ENCODE results near the gene ACOT7.

The ACOT7 gene

DNA sequence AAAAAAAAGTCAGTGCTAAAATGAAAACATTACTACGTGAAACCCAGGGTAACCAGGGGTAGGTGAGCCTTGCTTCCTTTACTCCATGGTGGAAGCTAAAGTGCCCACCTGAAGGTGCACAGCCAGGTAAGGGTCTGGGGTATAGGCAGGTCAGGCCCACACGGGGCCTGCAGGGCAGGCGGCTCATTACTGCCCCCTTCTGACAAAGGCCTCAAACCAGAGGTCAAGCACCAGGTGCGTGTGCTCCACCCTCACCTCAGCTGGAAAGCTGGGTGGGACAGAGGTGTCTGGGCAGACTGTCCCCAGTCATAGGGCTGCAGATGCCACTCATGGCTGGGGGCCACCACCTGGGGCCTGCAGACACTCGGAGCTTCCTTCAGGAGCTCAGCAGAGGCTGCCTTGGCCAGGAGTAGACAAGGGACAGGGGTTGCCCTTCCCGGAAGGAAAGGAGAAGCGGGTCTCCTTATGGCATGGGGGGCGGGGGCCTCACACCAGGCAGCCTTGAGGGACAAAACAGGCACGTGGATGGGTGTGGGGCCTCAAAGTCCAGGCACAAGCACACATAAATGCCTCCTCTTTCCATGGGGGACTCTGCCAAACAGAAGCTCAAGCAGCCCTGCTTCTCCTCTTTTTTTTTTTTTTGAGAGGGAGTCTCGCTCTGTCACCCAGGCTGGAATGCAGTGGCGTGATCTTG is 36.2 kb downstream of the ACOT7 start:
- Histone ChIP-seq H3K27ac (ENCODE audit: low read length) (no peak overlapping the region), H3K4me1 (ENCODE audit: control insufficient read depth in 1 of 2, insufficient read depth in 2 of 2, low read length in 2 of 2) (peaks cover 23 to 42% of the 10 kb centered on the region in 2 donors), H3K27me3 (ENCODE audit: low read depth, low read length) (no peaks in the 10 kb centered on the region), H3K4me3 (ENCODE audit: low read depth in 1 of 2, low read length in 2 of 2) (no peak overlapping the region), H3K9me3 (ENCODE audit: control insufficient read depth in 1 of 2, low read length in 2 of 2) (no peaks in the 10 kb centered on the region), H3K36me3 (ENCODE audit: control insufficient read depth in 1 of 2, insufficient read depth in 2 of 2, low read length in 2 of 2) (no peaks in the 10 kb centered on the region)

DNA sequence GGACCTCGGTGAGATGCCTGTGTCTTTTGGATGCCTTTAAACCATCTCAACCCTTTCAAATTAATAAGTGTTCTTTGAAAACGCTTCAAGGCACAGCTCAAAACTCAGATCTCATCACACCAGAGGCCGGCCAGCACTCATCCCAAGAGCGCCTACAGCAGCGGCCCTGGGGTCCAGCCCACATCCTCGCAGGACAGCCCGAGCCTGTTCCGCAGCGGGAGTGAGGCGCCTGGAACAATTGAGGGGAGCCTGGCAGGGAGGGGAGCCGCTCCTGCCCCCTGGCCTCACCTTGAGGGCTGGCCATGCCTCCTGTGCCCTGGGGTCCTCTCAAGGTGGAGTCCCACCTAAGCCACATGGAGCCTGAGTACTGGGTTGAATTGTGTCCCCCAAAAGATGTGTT is 37.9 kb downstream of the ACOT7 start:
- no peaks in the 10 kb centered on the region for H3K36me3 ChIP-seq (ENCODE audit: control insufficient read depth in 1 of 2, insufficient read depth in 2 of 2, low read length in 2 of 2)
- no peak overlapping the region for H3K4me3 ChIP-seq (ENCODE audit: low read depth in 1 of 2, low read length in 2 of 2)
- H3K4me1 ChIP-seq (ENCODE audit: control insufficient read depth in 1 of 2, insufficient read depth in 2 of 2, low read length in 2 of 2): peaks cover 28 to 48% of the 10 kb centered on the region in 2 donors
- H3K9me3 ChIP-seq (ENCODE audit: control insufficient read depth in 1 of 2, low read length in 2 of 2): no peaks in the 10 kb centered on the region
- no peak overlapping the region for H3K27ac ChIP-seq (ENCODE audit: low read length)
- H3K27me3 ChIP-seq (ENCODE audit: low read depth, low read length): no peaks in the 10 kb centered on the region

DNA sequence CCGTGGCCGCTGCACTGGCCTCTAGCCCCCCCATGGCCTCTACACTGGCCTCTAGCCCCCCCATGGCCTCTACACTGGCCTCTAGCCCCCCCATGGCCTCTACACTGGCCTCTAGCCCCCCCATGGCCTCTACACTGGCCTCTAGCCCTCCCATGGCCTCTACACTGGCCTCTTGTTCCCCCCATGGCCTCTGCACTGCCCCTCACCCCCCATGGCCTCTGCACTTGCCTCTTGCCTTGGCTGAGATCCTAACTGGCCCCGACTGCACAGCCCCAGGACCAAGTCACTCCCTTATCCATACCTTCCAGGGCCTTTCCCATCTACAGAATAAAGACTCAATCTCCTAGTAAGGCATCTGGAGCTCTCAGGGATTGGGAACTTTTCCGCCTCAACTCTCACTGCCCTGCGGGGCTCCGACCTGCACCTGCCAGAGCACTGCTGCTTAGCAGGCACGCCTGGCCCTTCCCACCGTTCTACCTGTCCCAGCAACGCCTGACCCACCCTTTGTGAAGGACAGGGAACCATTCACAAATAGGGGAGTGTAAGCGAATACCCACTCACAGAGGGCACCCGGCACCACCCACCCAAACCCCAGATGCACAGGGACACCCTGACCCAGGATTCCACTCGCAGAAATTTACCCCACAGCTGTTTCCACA is 38.8 kb downstream of the ACOT7 start:
- no peak overlapping the region for H3K27ac ChIP-seq (ENCODE audit: low read length)
- H3K4me3 ChIP-seq (ENCODE audit: low read depth in 1 of 2, low read length in 2 of 2): no peak overlapping the region
- H3K36me3 ChIP-seq (ENCODE audit: control insufficient read depth in 1 of 2, insufficient read depth in 2 of 2, low read length in 2 of 2): no peaks in the 10 kb centered on the region
- no peaks in the 10 kb centered on the region for H3K27me3 ChIP-seq (ENCODE audit: low read depth, low read length)
- no peaks in the 10 kb centered on the region for H3K9me3 ChIP-seq (ENCODE audit: control insufficient read depth in 1 of 2, low read length in 2 of 2)
- peaks cover 25 to 44% of the 10 kb centered on the region in 2 donors for H3K4me1 ChIP-seq (ENCODE audit: control insufficient read depth in 1 of 2, insufficient read depth in 2 of 2, low read length in 2 of 2)

GRCh38 chr1:6353955-6354658 is 39.5 kb downstream of the ACOT7 start:
- Histone ChIP-seq H3K27ac (ENCODE audit: low read length) (no peak overlapping the region), H3K4me1 (ENCODE audit: control insufficient read depth in 1 of 2, insufficient read depth in 2 of 2, low read length in 2 of 2) (peaks cover 20 to 37% of the 10 kb centered on the region in 2 donors), H3K27me3 (ENCODE audit: low read depth, low read length) (no peaks in the 10 kb centered on the region), H3K4me3 (ENCODE audit: low read depth in 1 of 2, low read length in 2 of 2) (peak overlapping the region in 1 of 2 donors; percentile 13), H3K9me3 (ENCODE audit: control insufficient read depth in 1 of 2, low read length in 2 of 2) (no peaks in the 10 kb centered on the region), H3K36me3 (ENCODE audit: control insufficient read depth in 1 of 2, insufficient read depth in 2 of 2, low read length in 2 of 2) (no peaks in the 10 kb centered on the region)

- Histone ChIP-seq H3K36me3 (ENCODE audit: control insufficient read depth in 1 of 2, insufficient read depth in 2 of 2, low read length in 2 of 2) (no peaks in the 10 kb centered on the region), H3K4me3 (ENCODE audit: low read depth in 1 of 2, low read length in 2 of 2) (peak overlapping the region in 1 of 2 donors; percentile 13), H3K27ac (ENCODE audit: low read length) (no peak overlapping the region), H3K4me1 (ENCODE audit: control insufficient read depth in 1 of 2, insufficient read depth in 2 of 2, low read length in 2 of 2) (peaks cover 15 to 32% of the 10 kb centered on the region in 2 donors), H3K27me3 (ENCODE audit: low read depth, low read length) (no peaks in the 10 kb centered on the region), H3K9me3 (ENCODE audit: control insufficient read depth in 1 of 2, low read length in 2 of 2) (no peaks in the 10 kb centered on the region)
Measured at GRCh38 chr1:6353619-6353954, 40.0 kb downstream of the ACOT7 start.

- no peak overlapping the region for H3K4me3 ChIP-seq (ENCODE audit: low read depth in 1 of 2, low read length in 2 of 2)
- H3K27ac ChIP-seq (ENCODE audit: low read length): no peak overlapping the region
- no peaks in the 10 kb centered on the region for H3K36me3 ChIP-seq (ENCODE audit: control insufficient read depth in 1 of 2, insufficient read depth in 2 of 2, low read length in 2 of 2)
- no peaks in the 10 kb centered on the region for H3K27me3 ChIP-seq (ENCODE audit: low read depth, low read length)
- H3K4me1 ChIP-seq (ENCODE audit: control insufficient read depth in 1 of 2, insufficient read depth in 2 of 2, low read length in 2 of 2): peaks cover 10 to 27% of the 10 kb centered on the region in 2 donors
- H3K9me3 ChIP-seq (ENCODE audit: control insufficient read depth in 1 of 2, low read length in 2 of 2): no peaks in the 10 kb centered on the region
Measured at GRCh38 chr1:6352138-6352563, 41.4 kb downstream of the ACOT7 start.

GRCh38 chr1:6351480-6352137 is 42.0 kb downstream of the ACOT7 start:
- no peak overlapping the region for H3K27ac ChIP-seq (ENCODE audit: low read length)
- no peaks in the 10 kb centered on the region for H3K9me3 ChIP-seq (ENCODE audit: control insufficient read depth in 1 of 2, low read length in 2 of 2)
- no peaks in the 10 kb centered on the region for H3K27me3 ChIP-seq (ENCODE audit: low read depth, low read length)
- H3K36me3 ChIP-seq (ENCODE audit: control insufficient read depth in 1 of 2, insufficient read depth in 2 of 2, low read length in 2 of 2): no peaks in the 10 kb centered on the region
- H3K4me3 ChIP-seq (ENCODE audit: low read depth in 1 of 2, low read length in 2 of 2): no peak overlapping the region
- H3K4me1 ChIP-seq (ENCODE audit: control insufficient read depth in 1 of 2, insufficient read depth in 2 of 2, low read length in 2 of 2): peaks cover 10 to 27% of the 10 kb centered on the region in 2 donors

DNA sequence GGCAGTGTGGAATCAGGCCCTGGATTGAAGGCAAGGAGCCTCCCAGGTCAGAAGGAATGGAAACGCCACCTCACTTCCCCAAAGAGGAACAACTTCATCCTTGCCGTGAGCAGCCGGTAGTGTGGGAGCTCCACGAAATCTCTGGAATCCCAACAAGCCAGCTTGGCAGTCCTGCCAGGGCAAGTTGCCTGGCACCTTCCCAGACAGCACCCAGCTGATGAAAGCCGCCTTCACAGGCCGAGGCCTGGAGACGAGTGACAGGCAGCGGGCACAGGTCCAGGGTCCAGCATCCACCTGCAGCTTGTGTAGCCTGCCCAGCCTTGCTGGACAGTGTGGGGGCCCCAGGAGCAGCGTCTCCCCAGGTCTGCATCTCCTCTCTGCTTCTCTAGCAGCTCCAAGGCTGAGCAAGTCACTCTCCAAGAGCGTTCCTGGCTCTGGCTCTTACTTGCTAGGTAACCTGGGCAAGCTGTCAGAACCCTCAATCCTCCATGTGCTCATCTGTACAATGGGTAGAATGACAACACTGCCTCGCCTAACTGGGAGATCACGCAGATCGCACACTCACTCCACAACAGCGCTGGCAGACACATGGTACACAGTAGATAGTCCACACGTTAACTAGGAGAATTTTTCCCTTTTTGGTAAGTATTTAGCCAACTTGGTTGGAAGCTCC is 43.0 kb downstream of the ACOT7 start:
- no peaks in the 10 kb centered on the region for H3K9me3 ChIP-seq (ENCODE audit: control insufficient read depth in 1 of 2, low read length in 2 of 2)
- no peaks in the 10 kb centered on the region for H3K27me3 ChIP-seq (ENCODE audit: low read depth, low read length)
- no peak overlapping the region for H3K4me3 ChIP-seq (ENCODE audit: low read depth in 1 of 2, low read length in 2 of 2)
- H3K4me1 ChIP-seq (ENCODE audit: control insufficient read depth in 1 of 2, insufficient read depth in 2 of 2, low read length in 2 of 2): peaks cover 10 to 27% of the 10 kb centered on the region in 2 donors
- H3K36me3 ChIP-seq (ENCODE audit: control insufficient read depth in 1 of 2, insufficient read depth in 2 of 2, low read length in 2 of 2): no peaks in the 10 kb centered on the region
- H3K27ac ChIP-seq (ENCODE audit: low read length): no peak overlapping the region

GRCh38 chr1:6349254-6349943 is 44.2 kb downstream of the ACOT7 start:
- no peaks in the 10 kb centered on the region for H3K36me3 ChIP-seq (ENCODE audit: control insufficient read depth in 1 of 2, insufficient read depth in 2 of 2, low read length in 2 of 2)
- no peak overlapping the region for H3K27ac ChIP-seq (ENCODE audit: low read length)
- H3K4me3 ChIP-seq (ENCODE audit: low read depth in 1 of 2, low read length in 2 of 2): no peak overlapping the region
- H3K4me1 ChIP-seq (ENCODE audit: control insufficient read depth in 1 of 2, insufficient read depth in 2 of 2, low read length in 2 of 2): peaks cover 9 to 26% of the 10 kb centered on the region in 2 donors
- no peaks in the 10 kb centered on the region for H3K9me3 ChIP-seq (ENCODE audit: control insufficient read depth in 1 of 2, low read length in 2 of 2)
- no peaks in the 10 kb centered on the region for H3K27me3 ChIP-seq (ENCODE audit: low read depth, low read length)

- no peak overlapping the region for H3K27ac ChIP-seq (ENCODE audit: low read length)
- H3K27me3 ChIP-seq (ENCODE audit: low read depth, low read length): no peaks in the 10 kb centered on the region
- peak overlapping the region in 1 of 2 donors; percentile 37 for H3K4me3 ChIP-seq (ENCODE audit: low read depth in 1 of 2, low read length in 2 of 2)
- H3K36me3 ChIP-seq (ENCODE audit: control insufficient read depth in 1 of 2, insufficient read depth in 2 of 2, low read length in 2 of 2): no peaks in the 10 kb centered on the region
- H3K4me1 ChIP-seq (ENCODE audit: control insufficient read depth in 1 of 2, insufficient read depth in 2 of 2, low read length in 2 of 2): peaks cover 5 to 18% of the 10 kb centered on the region in 2 donors
- no peaks in the 10 kb centered on the region for H3K9me3 ChIP-seq (ENCODE audit: control insufficient read depth in 1 of 2, low read length in 2 of 2)
Measured at GRCh38 chr1:6348511-6349191, 44.9 kb downstream of the ACOT7 start.

Measured in muscle layer of duodenum (tissue), 2 donors.